HCT116 (cell line): ENCODE measurements around the gene USP27X. TPM values are rescaled to one million over a fixed set of nuclear protein-coding genes. Genes with fewer than 3 reads are reported as not detected.

Source experiments
- ATAC-seq: fragments of 200-7000 bp; cut with Tn5 transposase; 2 replicates; pipeline ENCODE4 v1.9.1; 2020; ENCODE audit warnings: mild to moderate bottlenecking, moderate library complexity
- BruUV-seq: library from RNA; stranded (reverse); fragments of 400-500 nt; replicated peaks from 2 replicates; lab custom pipeline; 2021; lab: Mats Ljungman, UMichigan
- CTCF ChIA-PET: fragments of 300-600 bp; sonication (Branson Sonifier 250); formaldehyde crosslinking; loops from one replicate; lab custom pipeline; 2021; ENCODE audit warnings: antibody characterized with exemption; lab: Charles Lee
- POLR2A ChIA-PET: fragments of 300-600, 350-600 bp; sonication (Branson Sonifier 250); formaldehyde crosslinking; loops from one replicate; lab custom pipeline; 2021; ENCODE audit warnings: antibody characterized with exemption; lab: Charles Lee
- RAD21 ChIA-PET, 2 experiments: fragments of 300-600 bp; sonication (Branson Sonifier 250); formaldehyde crosslinking; loops; one replicate each; lab custom pipeline; 2023; ENCODE audit warnings: low total read pairs in 2 of 2; ENCODE audit not compliant: uncharacterized antibody in 2 of 2, unreplicated experiment in 2 of 2, low non-redundant PET in 1 of 2; lab: Charles Lee
- DNase-seq: peaks from one replicate; pipeline ENCODE4 v3.0.0-alpha.2; 2010; ENCODE audit warnings: low read depth, low spot score
- H2AFZ ChIP-seq: fragments of 200-600 bp; shearing (Covaris generic), sonication (generic); 2 replicates; pipeline ENCODE4 v1.6.1; 2017; ENCODE audit warnings: low read depth, mixed run types, mixed read lengths, antibody characterized with exemption, low read length; ENCODE audit not compliant: poor library complexity, severe bottlenecking
- H3K27ac ChIP-seq: 2 replicates; pipeline ENCODE4 v1.5.1; 2012; ENCODE audit warnings: low read depth, low read length
- H3K27me3 ChIP-seq: fragments of 200-600 bp; sonication (generic); 2 replicates; pipeline ENCODE4 v1.6.1; 2016; ENCODE audit warnings: mixed run types, low read length, mixed read lengths; ENCODE audit not compliant: insufficient read depth
- H3K36me3 ChIP-seq, 2 experiments: fragments of 200-500 bp in 1 of 2; fragments of 200-600 bp in 1 of 2; sonication (Bioruptor generic) in 1 of 2; sonication (generic) in 1 of 2; 2 replicates each; pipeline versions ENCODE4 v1.5.1 to v1.6.1; 2014 to 2016; ENCODE audit warnings: low read length in 2 of 2, inconsistent platforms in 1 of 2, mixed read lengths in 1 of 2, mixed run types in 1 of 2; ENCODE audit not compliant: insufficient read depth in 2 of 2, control insufficient read depth in 1 of 2
- H3K4me1 ChIP-seq, 2 experiments: fragments of 200-600 bp in 1 of 2; sonication (generic) in 1 of 2; 2 replicates each; pipeline versions ENCODE4 v1.5.1 to v1.6.1; 2012 to 2017; ENCODE audit warnings: low read length in 2 of 2, inconsistent platforms in 1 of 2, mild to moderate bottlenecking in 1 of 2, mixed read lengths in 1 of 2, mixed run types in 1 of 2, moderate library complexity in 1 of 2; ENCODE audit not compliant: insufficient read depth in 2 of 2, control insufficient read depth in 1 of 2
- H3K4me2 ChIP-seq: fragments of 200-600 bp; sonication (generic); 2 replicates; pipeline ENCODE4 v1.6.1; 2017; ENCODE audit warnings: mixed run types, low read length, mixed read lengths
- H3K4me3 ChIP-seq, 2 experiments: fragments of 200-600 bp in 1 of 2; sonication (generic) in 1 of 2; replicated peaks in 1 of 2; 2 replicates each; pipeline ENCODE4 v1.5.1; 2011 to 2016; ENCODE audit warnings: low read length in 2 of 2, control low read depth in 1 of 2, low read depth in 1 of 2, mild to moderate bottlenecking in 1 of 2, mixed read lengths in 1 of 2, mixed run types in 1 of 2
- H3K79me2 ChIP-seq: fragments of 200-600 bp; sonication (generic); 2 replicates; pipeline ENCODE4 v1.6.1; 2017; ENCODE audit warnings: mild to moderate bottlenecking, mixed run types, low read length, moderate library complexity, mixed read lengths; ENCODE audit not compliant: insufficient read depth
- H3K9ac ChIP-seq: fragments of 200-600 bp; sonication (generic); 2 replicates; pipeline ENCODE4 v1.6.1; 2016; ENCODE audit warnings: low read length, mixed read lengths
- H3K9me2 ChIP-seq: fragments of 200-600 bp; sonication (generic), shearing (Covaris generic); 2 replicates; pipeline ENCODE4 v1.6.1; 2017; ENCODE audit warnings: mixed run types, mild to moderate bottlenecking, moderate library complexity; ENCODE audit not compliant: insufficient read depth
- H3K9me3 ChIP-seq, 2 experiments: fragments of 200-500 bp in 1 of 2; fragments of 200-600 bp in 1 of 2; sonication (Bioruptor generic) in 1 of 2; sonication (generic) in 1 of 2; 2 replicates each; pipeline ENCODE4 v1.6.1; 2014 to 2017; ENCODE audit warnings: low read length in 2 of 2, mixed read lengths in 2 of 2, inconsistent platforms in 1 of 2, low read depth in 1 of 2, mild to moderate bottlenecking in 1 of 2, mixed run types in 1 of 2, moderate library complexity in 1 of 2; ENCODE audit not compliant: control insufficient read depth in 1 of 2, insufficient read depth in 1 of 2
- H4K20me1 ChIP-seq: fragments of 200-600 bp; sonication (generic), shearing (Covaris generic); 2 replicates; pipeline ENCODE4 v1.6.1; 2017; ENCODE audit warnings: mixed run types, mild to moderate bottlenecking, moderate library complexity; ENCODE audit not compliant: insufficient read depth
- EGR1 ChIP-seq: IDR thresholded peaks from 2 replicates; pipeline ENCODE4 v1.6.1; 2012; ENCODE audit warnings: low read depth
- EZH2 ChIP-seq: fragments of 200-600 bp; sonication (generic); IDR thresholded peaks from 2 replicates; pipeline ENCODE4 v1.6.1; 2017; ENCODE audit warnings: antibody characterized with exemption, mixed run types
- EZH2phosphoT487 ChIP-seq: fragments of 200-600 bp; IDR thresholded peaks from 2 replicates; pipeline ENCODE4 v1.6.1; 2018; ENCODE audit warnings: antibody characterized with exemption, borderline replicate concordance
- POLR2A ChIP-seq: IDR thresholded peaks from 2 replicates; pipeline ENCODE4 v1.7.0; 2011; ENCODE audit warnings: borderline replicate concordance; ENCODE audit not compliant: insufficient read depth, insufficient read length; ENCODE audit errors: extremely low read depth
- POLR2AphosphoS5 ChIP-seq: IDR thresholded peaks from 2 replicates; pipeline ENCODE4 v1.6.1; 2011; ENCODE audit warnings: mild to moderate bottlenecking, low read depth, low read length, moderate library complexity
- SRF ChIP-seq: IDR thresholded peaks from 2 replicates; pipeline ENCODE4 v1.6.1; 2012; ENCODE audit warnings: low read depth
- TCF7L2 ChIP-seq: IDR thresholded peaks from 2 replicates; pipeline ENCODE4 v1.7.0; 2011; ENCODE audit warnings: borderline replicate concordance, inconsistent platforms; ENCODE audit not compliant: insufficient read depth, insufficient read length; ENCODE audit errors: extremely low read depth
- ZBTB33 ChIP-seq: IDR thresholded peaks from 2 replicates; pipeline ENCODE4 v1.6.1; 2011; ENCODE audit warnings: mild to moderate bottlenecking, low read length, moderate library complexity; ENCODE audit not compliant: insufficient replicate concordance; ENCODE audit errors: extremely low read depth
- intact Hi-C: fragments of 100-400 bp; cut with micrococcal nuclease; formaldehyde crosslinking; loops from 2 replicates; pipeline ENCODE4 v1.10.0; 2022
- total RNA-seq: library from RNA; stranded (reverse); gene quantifications from one replicate; pipeline ENCODE4 v1.2.1, GENCODE V29; 2021; ENCODE audit not compliant: unreplicated experiment
- TF ChIP-seq, protein P1 (sequence below): IDR thresholded peaks from 2 replicates; pipeline ENCODE4 v1.6.1; 2012

USP27X gene
- total RNA-seq, 1 experiment from 2014 or later: 3.5 TPM

- no peaks in the 10 kb centered on the region for H3K4me1 ChIP-seq
- no peak overlapping the region for H3K4me3 ChIP-seq
- H3K27me3 ChIP-seq: no peaks in the 10 kb centered on the region
- H2AFZ ChIP-seq: no peak overlapping the region
- H3K79me2 ChIP-seq: no peaks in the 10 kb centered on the region
- no peak overlapping the region for H3K27ac ChIP-seq
- no peak overlapping the region for H3K4me2 ChIP-seq
- no peaks in the 10 kb centered on the region for H3K36me3 ChIP-seq
- ChIA-PET CTCF (interaction anchor here (2.0 kb wide), 1 partner anchor 17 kb away, joined by 4 read pairs; no protein-coding TSS in a partner anchor), POLR2A (no interaction called here), RAD21 (no interaction called here)
- no peaks in the 10 kb centered on the region for H3K9me2 ChIP-seq
- no peaks in the 10 kb centered on the region for H3K9me3 ChIP-seq
- H4K20me1 ChIP-seq: no peaks in the 10 kb centered on the region
- TF ChIP-seq POLR2A (no peak), POLR2AphosphoS5 (no peak), EZH2phosphoT487 (no peak), EGR1 (no peak), EZH2 (no peak), TCF7L2 (no peak), ZBTB33 (no peak), SRF (no peak)
- TF ChIP-seq, protein P1, sequence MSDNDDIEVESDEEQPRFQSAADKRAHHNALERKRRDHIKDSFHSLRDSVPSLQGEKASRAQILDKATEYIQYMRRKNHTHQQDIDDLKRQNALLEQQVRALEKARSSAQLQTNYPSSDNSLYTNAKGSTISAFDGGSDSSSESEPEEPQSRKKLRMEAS: no peak
- no peak overlapping the region for H3K9ac ChIP-seq
- intact Hi-C loops: no loop called here
- ATAC-seq (no peak), DNase-seq (no peak)
- no TSS peak for BruUV-seq
Observed at GRCh38 chrX:49901048-49901447, 21.8 kb downstream of the USP27X start.
